MM.1S (cell line): Measurements from ENCODE around the gene RAB11FIP4.

Experiments used
- CTCF ChIP-seq: fragments of 300-600 bp; sonication (generic); IDR thresholded peaks from 2 replicates; pipeline ENCODE4 v1.5.1; 2016; ENCODE audit warnings: antibody characterized with exemption, low read length, mixed read lengths
- EZH2 ChIP-seq: fragments of 300-600 bp; sonication (generic); optimal IDR thresholded peaks from 2 replicates; pipeline ENCODE3; 2017; ENCODE audit warnings: low read depth, mild to moderate bottlenecking, antibody characterized with exemption, low read length, mixed read lengths
- EZH2phosphoT487 ChIP-seq: fragments of 300-600 bp; sonication (generic); IDR thresholded peaks from 2 replicates; pipeline ENCODE4 v1.6.1; 2018; ENCODE audit warnings: antibody characterized with exemption, low read length

DNA sequence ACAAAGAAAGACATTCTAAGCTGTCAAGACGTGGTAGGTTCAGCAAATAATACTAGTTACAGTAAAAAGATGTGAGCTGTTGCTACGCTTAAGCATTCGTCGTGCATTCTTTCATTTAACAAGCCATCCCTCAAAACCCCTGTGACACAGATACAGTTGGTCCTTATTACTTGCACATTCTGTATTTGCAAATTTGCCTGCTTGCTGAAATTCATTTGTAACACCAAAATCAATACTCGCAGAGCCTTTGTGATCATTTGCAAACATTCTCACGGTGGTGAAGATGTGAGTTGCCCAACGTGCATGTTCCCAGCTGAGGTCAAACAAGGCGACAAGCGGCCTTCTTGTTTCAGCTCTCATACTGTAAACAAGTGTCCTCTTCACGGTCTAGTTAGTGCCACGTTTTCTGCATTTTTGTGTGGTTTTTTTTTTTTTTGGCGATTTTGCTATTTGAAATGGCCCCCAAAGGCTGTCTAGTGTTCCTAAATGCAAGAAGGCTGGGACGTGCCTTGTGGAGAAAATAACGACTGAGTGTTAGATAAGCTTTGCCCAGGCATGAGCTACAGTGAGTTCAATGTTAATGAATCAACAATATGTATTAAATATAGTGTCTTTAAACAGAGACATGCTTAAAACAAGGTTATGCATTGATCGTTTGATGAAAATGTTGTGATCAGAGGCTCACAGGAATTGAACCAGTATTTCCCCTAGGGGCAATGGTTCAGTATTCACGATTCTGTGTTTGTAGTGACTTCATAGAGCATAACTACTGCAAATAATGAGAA lies 84.1 kb downstream of the RAB11FIP4 start:
- TF ChIP-seq CTCF = no peak
- no peak for TF ChIP-seq EZH2
- no peak for TF ChIP-seq EZH2phosphoT487
